Activated CD4-positive, alpha-beta T cell treated with anti-CD3 and anti-CD28 coated beads, Interleukin-2, amount 50 U/mL, for 24 hours (primary cell): ENCODE measurements around the gene DCTN2.

Experiments used
- DNase-seq, 2 donors: peaks; one replicate each; pipeline ENCODE4 v3.0.0-alpha.2; 2020; ENCODE audit warnings: low read depth in 1 of 2, low spot score in 1 of 2

Gene DCTN2

GRCh38 chr12:57550641-57551549, 3.9 kb upstream of the DCTN2 start:
- no peak for DNase-seq

DNA sequence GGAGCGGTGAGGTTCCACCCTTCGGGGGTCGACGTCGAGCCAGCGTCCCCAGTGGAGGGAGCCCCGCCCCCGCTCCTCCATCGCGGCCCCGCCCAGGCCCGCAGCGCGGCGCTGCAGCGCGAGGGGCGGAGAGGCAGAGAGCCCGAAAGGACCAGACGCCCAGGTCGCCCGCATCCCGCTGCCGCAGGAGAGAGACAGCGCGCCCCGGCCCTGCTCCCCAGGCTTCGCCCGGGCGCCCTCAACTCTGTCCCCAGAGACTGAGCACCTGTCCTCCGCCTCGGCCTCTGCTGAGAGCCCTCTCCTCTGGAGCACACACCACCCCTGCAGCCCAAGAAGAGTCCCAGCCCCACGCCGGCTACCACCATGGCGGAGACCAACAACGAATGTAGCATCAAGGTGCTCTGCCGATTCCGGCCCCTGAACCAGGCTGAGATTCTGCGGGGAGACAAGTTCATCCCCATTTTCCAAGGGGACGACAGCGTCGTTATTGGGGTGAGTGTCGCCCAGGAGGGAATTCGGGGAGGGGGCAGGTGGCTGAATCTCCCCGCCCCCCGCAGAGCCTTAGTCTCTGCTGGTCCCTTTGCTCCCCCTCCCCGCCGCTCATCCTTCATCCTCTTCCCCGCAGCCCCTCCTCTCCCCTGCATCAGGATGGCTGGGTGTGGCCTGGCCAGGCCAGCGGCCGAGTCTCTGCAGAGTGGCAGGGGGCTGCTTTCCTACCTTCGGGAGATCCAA, 3.1 kb upstream of the DCTN2 start, which contains the start of gene KIF5A:
KIF5A (plus strand) TSS at position 136 of the 732 bp plus-strand sequence; CDS start at position 364, 228 bp downstream.
- DNase-seq = peak in 1 of 2 donors; percentile 16

- no peak for DNase-seq
Observed at GRCh38 chr12:57549203-57549908, 2.4 kb upstream of the DCTN2 start.

DNA sequence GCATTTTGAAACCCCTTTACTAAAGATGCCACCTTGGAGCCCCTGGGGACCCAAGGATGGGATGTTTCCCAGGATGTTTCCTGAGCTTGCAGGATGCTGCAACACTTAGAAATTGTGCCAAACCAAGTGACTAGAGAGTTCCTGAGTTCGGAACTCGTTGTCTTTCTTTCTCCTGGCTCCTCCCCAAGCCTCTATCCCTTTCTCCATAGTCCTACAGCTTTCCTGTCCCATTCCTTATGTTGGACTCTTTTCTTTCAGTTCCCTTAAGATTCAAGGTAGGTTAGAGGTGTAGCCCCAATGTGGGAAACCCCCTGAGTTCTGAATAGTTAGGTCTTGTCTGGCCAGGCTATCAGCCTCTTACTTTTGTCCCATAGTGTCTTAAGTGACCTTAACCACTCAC, 1.5 kb upstream of the DCTN2 start:
- DNase-seq = no peak

GRCh38 chr12:57548013-57548315, 972 bp upstream of the DCTN2 start:
- DNase-seq = no peak

GRCh38 chr12:57547288-57548012, 458 bp upstream of the DCTN2 start:
- no peak for DNase-seq

GRCh38 chr12:57545809-57546437, 1.1 kb downstream of the DCTN2 start:
- no peak for DNase-seq

DNA sequence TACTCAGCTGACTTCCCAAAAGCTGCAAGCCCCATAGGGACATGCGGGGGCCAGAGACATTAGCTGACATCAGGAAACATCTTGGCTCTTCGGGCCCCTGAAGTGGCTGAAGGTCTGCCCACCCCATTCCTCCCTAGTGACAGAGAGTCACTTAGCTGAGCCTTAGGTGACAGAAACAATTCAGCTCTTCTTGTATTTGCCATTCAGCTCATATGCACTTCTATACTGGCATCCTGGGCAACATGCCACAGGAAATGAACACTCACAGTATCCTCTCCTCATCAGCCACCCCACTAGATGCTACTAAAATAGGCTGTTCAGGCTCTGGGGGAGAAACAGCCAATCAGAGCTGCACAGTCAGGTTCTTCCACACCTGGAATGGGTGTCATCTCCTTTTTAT, 3.4 kb downstream of the DCTN2 start:
- no peak for DNase-seq

- DNase-seq = no peak
Observed at GRCh38 chr12:57541717-57542116, 5.3 kb downstream of the DCTN2 start.

GRCh38 chr12:57541001-57541400, 6.0 kb downstream of the DCTN2 start:
- DNase-seq = no peak

DNA sequence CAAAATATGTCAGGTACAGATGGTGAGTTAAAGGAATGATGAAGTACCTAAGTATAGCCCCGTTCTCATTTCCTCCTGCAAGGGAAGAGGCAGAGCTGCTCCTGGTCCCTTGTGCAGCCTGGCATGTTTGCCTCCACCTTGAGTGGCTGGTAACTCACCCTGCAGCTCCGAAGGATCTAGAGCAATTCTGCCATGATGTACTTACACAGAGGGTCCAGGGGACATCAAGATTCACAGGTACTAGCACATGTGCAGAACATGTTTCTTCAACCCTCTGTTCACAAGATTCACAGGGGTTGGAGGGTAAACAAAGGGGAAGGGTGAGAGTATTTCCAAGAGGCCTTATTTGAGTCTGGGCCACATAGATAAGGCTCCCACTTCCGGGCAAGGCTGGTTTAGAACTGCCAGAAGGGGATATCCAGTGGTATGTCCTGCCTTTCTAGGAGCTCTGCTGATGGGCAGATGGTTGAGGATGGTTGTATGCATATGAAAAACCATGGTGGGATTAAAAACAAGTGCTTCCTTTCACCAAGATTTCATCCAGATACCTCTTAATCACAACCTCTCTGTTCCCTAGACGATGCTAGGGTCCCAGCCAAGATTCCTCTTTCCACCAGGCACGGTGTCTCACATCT, 7.7 kb downstream of the DCTN2 start:
- no peak for DNase-seq

DNA sequence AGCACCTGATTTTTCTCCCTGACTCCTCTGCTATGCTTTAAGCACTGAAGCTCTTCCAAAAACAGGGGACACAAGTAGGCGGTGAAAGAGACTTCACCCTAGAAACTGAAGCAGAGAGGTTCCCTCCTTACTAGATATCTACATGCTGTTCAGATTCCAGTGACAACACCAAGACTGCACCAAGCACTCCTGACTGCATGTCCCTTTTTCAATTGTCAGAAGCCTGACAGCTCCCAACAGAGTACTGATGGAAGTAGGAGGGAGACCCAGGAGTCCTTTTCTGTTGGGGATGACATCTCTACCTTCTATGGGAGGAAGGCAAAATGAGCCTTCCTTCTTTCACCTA, 10.4 kb downstream of the DCTN2 start:
- DNase-seq = no peak

DNA sequence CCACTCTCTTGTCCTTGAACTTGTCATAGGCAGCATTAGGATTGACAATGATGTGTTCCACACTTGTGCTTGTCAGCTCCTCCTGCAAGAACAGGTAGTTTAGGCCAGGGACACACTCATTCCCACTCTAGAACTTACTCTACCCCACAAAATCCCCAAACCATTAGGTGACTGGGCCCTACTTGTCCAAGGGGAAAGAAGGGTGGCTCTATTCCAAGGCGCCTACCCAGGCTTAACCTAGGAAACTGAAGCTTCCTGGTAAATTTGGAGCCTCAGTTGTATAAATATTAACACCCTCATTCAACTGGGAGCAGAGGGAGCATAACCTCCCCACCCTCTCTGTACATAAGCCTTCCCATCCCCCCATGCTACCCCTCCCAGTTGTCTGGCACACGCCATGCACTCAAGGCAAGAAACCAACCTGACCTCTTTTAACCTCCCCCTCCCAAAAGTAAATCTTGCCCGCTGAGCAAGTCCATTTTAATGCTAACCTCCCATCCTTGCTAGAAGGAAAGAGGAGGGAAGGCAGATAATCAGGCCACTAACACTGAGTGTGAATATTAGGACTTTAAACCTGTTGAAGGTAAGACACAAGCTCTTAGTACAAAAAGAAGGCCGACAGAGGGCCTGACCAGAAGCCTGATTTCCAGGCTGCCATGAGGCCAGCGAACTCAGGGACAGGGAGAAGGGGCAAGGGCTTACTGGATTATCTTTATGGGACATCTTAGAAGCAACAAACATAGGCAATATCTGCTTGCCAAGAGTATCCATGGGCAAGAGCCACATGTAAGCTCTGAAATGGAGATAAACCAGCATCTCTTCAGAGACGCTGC, 11.0 kb downstream of the DCTN2 start:
- no peak for DNase-seq

GRCh38 chr12:57534991-57535543, 11.9 kb downstream of the DCTN2 start:
- no peak for DNase-seq

DNA sequence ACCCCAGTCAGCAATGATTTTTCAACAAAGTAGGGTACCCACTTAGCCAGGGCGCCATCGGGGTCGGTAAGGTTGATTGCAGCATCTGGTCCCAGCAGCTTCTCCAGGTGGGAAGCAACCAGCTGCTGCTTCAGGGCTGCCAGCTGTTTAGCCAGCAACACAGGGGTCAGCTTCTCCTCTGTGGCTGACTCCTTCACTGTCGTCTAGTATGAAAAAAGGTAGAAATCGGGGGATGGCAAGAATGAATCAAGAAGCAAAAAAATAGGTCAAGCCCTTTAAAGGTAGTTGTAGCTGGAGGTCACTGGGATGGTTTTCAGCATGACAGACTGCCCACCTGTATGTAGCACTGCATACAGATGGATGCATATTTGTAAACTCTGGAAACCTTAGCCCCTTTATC, 12.7 kb downstream of the DCTN2 start:
- no peak for DNase-seq

- DNase-seq = no peak
Observed at GRCh38 chr12:57533108-57533507, 13.9 kb downstream of the DCTN2 start.

DNA sequence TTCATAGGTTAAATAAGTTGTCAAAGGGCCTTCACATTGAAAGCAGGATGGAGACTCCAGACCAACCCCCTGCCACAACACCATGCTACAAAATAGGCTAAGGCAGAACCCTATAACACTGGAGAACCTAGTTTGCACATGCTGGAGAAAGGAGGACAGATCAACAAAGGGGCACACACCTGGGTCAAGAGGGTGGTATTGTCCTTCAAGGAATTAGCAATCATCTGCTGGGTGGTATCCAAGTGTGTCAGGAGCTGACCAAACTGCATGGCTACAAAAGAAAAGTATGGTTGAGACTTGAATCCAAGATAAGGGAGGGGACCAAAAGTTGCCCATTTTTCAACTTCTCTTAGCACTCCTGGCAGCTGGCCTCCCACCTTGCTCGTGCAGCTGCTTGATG, 15.2 kb downstream of the DCTN2 start:
- no peak for DNase-seq

- no peak for DNase-seq
Observed at GRCh38 chr12:57530396-57531142, 16.4 kb downstream of the DCTN2 start.
